GM18868 (cell line): ENCODE results near the gene SNX4.
"Not testable (repeated sequence)": the region's sequence is repeated elsewhere in the genome, so short reads cannot be mapped to it uniquely, and the experiment has no call there.

Experiments used
- ATAC-seq: cut with Tn5 transposase; IDR thresholded peaks from one replicate; pipeline ENCODE4 v1.9.1; 2021; ENCODE audit warnings: mild to moderate bottlenecking, moderate library complexity; ENCODE audit not compliant: unreplicated experiment

SNX4 gene

GRCh38 chr3:125519678-125520562 lies at the start of gene SNX4:
Gene SNX4 (minus strand): TSS chr3:125520202. CDS start chr3:125520172, 30 bp downstream.
- ATAC-seq: peak; percentile 78

GRCh38 chr3:125556314-125556713 lies 36.3 kb upstream of the SNX4 start:
- no peak for ATAC-seq

GRCh38 chr3:125552401-125552800 lies 32.4 kb upstream of the SNX4 start:
- ATAC-seq: no peak

DNA sequence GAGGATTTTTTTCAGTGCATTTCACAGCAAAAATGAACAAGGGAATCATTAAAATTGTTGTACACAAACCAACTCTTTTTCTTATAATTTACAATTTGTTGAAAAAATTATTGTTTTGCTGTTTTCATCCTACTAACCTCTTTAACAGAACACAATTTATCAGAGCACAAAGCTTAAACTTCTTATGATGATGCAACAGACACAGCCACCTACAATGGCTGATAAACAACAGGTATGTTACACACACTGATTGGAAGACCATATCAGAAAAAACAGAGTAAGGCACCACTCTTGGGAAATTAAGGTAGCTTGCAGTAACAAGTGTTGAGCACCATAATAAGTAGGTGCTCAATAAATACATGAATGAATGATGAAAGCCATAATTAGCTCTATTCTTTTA lies 8.9 kb upstream of the SNX4 start:
- ATAC-seq: no peak

DNA sequence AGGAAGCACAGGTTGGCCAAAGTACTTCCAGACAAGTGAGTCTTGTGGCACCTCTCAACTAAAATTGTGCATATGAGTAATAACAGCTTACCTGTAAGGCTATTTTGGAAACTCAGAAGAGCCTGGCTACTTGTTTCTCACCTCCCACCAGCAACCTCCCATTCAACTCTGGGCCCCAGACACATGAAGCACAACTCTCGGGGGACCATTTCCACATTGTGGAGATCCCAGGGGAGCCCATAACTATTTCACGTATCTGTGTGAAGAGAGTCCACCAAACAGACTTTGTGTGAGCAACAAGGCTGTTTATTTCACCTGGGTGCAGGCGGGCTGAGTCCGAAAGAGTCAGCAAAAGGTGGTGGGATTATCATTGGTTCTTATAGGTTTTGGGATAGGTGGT lies 5.2 kb upstream of the SNX4 start:
- ATAC-seq: no peak

- ATAC-seq: not testable (repeated sequence)
Measured at GRCh38 chr3:125520563-125520919, 539 bp upstream of the SNX4 start.

- ATAC-seq: no peak
Measured at GRCh38 chr3:125515421-125515820, 4.6 kb downstream of the SNX4 start.

GRCh38 chr3:125513490-125514115 lies 6.4 kb downstream of the SNX4 start:
- ATAC-seq: no peak

DNA sequence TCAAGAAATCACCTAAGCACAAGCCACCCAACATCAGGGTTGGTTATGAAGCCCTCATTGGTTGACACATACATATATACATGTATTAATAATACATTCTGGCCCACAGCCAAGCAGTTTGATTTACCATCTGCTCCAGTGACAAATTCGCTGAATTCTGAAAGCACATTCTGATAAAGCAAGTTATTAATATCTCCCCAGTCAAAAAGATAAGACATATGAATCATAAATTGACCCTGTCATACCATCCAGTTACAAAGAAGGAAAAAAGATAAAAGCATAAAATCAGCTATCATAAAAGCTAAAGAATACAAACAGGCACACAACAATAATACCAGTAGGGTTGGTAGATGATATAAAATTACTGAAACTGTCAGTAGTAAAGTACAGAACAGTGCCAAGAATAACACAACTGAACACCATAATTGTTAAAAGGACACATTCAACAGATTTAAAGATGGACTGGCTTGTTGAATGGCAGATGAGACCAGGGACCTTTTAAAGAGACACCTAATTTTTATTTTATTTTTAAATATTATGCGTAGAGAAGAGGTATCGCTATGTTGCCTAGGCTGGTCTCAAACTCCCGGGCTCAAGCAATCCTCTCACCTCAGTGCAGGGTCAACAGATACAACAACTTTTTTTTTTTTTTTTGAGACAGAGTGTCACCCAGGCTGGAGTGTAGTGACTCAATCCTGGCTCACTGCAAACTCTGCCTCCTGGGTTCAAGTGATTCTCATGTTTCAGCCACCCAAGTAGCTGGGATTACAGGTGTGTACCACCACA lies 7.7 kb downstream of the SNX4 start:
- ATAC-seq: peak; percentile 69

DNA sequence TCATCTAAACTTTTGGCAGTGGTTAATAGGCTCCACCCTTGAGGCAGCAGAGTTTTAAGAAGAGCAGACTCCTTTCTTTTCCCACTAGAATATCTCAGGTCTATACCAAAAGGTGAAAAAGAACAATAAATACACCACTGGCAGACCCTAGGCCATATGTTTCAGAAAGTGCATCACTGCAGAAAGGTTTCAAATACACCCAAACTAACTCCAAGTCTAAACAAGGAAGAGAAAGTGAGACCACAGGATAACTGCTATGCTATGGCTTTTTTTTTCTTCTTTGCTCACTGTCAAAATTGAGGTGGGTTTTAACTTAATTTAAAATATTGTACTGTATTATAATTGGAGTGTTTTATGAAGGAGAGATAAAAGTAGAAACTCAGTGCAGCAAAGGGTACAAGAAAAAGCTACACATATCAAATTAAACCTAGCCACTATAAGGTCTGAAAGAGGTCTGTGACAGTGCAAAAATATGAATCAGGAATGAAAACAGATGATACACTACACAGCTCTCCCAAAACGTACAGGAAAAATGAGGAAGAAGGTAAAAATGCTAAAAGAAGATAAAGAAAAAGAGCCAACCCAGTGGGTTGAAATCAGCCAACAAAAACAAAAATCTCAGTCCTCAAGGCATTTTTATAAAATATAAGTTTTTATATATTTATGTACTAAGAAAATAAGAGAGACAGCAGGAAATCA lies 8.4 kb downstream of the SNX4 start:
- no peak for ATAC-seq

DNA sequence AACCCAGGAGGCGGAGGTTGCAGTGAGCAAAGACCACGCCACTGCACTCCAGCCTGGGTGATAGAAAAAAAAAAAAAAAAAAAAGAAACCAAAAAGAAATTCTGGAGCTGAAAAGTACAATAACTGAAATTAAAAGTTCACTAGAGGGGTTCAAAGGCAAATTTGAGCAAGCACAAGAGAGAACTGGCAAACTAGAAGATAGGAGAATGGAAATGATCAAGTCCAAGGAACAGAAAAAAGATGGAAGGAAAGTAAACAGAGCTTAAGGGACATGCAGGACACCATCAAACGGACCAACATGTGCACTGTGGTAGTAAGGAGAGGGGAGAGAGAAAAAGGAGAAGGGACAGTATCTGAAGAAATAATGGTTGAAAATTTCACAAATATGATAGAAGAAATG lies 12.9 kb downstream of the SNX4 start:
- ATAC-seq: no peak

- ATAC-seq: no peak
Measured at GRCh38 chr3:125498630-125499029, 21.4 kb downstream of the SNX4 start.

GRCh38 chr3:125496701-125497100 lies 23.3 kb downstream of the SNX4 start:
- ATAC-seq: no peak

GRCh38 chr3:125482406-125482805 lies 37.6 kb downstream of the SNX4 start:
- ATAC-seq: no peak

- no peak for ATAC-seq
Measured at GRCh38 chr3:125481786-125482185, 38.2 kb downstream of the SNX4 start.

GRCh38 chr3:125481375-125481759 lies 38.6 kb downstream of the SNX4 start:
- not testable (repeated sequence) for ATAC-seq

GRCh38 chr3:125480656-125481374 lies 39.2 kb downstream of the SNX4 start:
- no peak for ATAC-seq

GRCh38 chr3:125479091-125479490 lies 40.9 kb downstream of the SNX4 start:
- ATAC-seq: no peak

DNA sequence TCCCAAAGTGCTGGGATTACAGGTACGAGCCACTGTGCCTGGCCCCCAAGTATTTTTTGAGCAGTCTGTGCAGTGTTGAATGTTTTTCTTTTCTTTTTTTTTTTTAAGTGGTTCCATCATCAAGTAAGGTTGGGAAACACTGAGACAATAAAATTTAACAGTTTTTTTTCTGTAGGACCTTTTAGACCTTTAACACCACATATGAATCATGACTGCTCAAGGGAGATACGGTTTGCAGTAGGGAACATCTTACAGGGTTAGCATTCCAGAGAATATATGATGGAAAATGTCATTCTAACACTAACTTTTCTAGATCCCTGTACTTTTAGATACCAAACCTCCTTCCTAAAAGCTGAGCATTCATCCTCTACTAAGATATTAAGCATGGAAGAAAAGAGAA lies 41.7 kb downstream of the SNX4 start:
- no peak for ATAC-seq

DNA sequence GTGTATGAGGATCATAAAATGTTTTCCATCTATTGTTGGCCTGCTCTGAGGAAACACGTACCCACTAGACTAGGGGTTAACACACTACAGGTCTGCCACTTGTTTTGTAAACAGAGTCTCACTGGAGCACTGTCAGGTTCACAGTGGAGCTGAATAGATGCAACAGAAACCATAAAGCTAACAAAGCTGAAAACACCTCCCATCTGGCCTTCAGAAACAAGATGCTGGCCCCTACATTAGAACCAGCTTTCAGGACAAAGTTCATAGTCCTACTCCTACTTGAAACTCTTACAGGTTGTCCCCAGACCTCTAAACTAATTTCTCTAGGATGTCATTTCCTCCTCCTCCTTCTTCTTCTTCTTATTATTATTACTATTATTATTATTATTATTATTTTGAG lies 42.3 kb downstream of the SNX4 start:
- no peak for ATAC-seq
